OCI-LY1 (cell line): ENCODE measurements around the gene AQP1.

Source experiments
- H2AFZ ChIP-seq: fragments of 200-600 bp; sonication (generic), shearing (Covaris generic); 2 replicates; pipeline ENCODE4 v1.6.0; 2014; ENCODE audit warnings: antibody characterized with exemption, mild to moderate bottlenecking, low read length
- H3F3A ChIP-seq: fragments of 200-600 bp; sonication (generic), shearing (Covaris generic); 2 replicates; pipeline ENCODE4 v1.6.0; 2014; ENCODE audit warnings: mild to moderate bottlenecking, antibody characterized with exemption, low read length, moderate library complexity; ENCODE audit not compliant: insufficient read depth
- H3K27ac ChIP-seq: fragments of 200-600 bp; sonication (generic); 2 replicates; pipeline ENCODE4 v1.5.1; 2014; ENCODE audit warnings: low read length, mixed run types, mild to moderate bottlenecking, low read depth; ENCODE audit not compliant: poor library complexity, severe bottlenecking
- H3K27me3 ChIP-seq: fragments of 200-600 bp; sonication (generic); 2 replicates; pipeline ENCODE4 v1.6.0; 2014; ENCODE audit warnings: antibody characterized with exemption, mild to moderate bottlenecking, low read length, moderate library complexity; ENCODE audit not compliant: insufficient read depth
- H3K36me3 ChIP-seq: fragments of 200-600 bp; sonication (generic); 2 replicates; pipeline ENCODE4 v1.6.1; 2014; ENCODE audit warnings: mild to moderate bottlenecking, antibody characterized with exemption, low read length, moderate library complexity, mixed read lengths; ENCODE audit not compliant: insufficient read depth
- H3K4me1 ChIP-seq: fragments of 200-600 bp; sonication (generic); 2 replicates; pipeline ENCODE4 v1.5.1; 2014; ENCODE audit warnings: mild to moderate bottlenecking, low read length, moderate library complexity; ENCODE audit not compliant: insufficient read depth, severe bottlenecking
- H3K4me2 ChIP-seq: fragments of 200-600 bp; sonication (generic), shearing (Covaris generic); 2 replicates; pipeline ENCODE4 v1.6.1; 2014; ENCODE audit warnings: low read length
- H3K4me3 ChIP-seq: fragments of 200-600 bp; sonication (generic); 2 replicates; pipeline ENCODE4 v1.5.1; 2014; ENCODE audit warnings: low read length, low read depth, mild to moderate bottlenecking, mixed read lengths; ENCODE audit not compliant: poor library complexity, severe bottlenecking
- H3K79me2 ChIP-seq: fragments of 200-600 bp; shearing (Covaris generic); 2 replicates; pipeline ENCODE4 v1.6.1; 2016; ENCODE audit warnings: mixed run types, low read length, mixed read lengths; ENCODE audit not compliant: insufficient read depth
- H3K9ac ChIP-seq: fragments of 200-600 bp; sonication (generic), shearing (Covaris generic); 2 replicates; pipeline ENCODE4 v1.6.1; 2014; ENCODE audit warnings: mild to moderate bottlenecking, low read length, mixed read lengths
- H3K9me2 ChIP-seq: fragments of 200-600 bp; sonication (generic), shearing (Covaris generic); 2 replicates; pipeline ENCODE4 v1.6.1; 2014; ENCODE audit warnings: low read depth, mild to moderate bottlenecking, low read length, mixed read lengths
- H3K9me3 ChIP-seq: fragments of 200-600 bp; shearing (Covaris generic); 2 replicates; pipeline ENCODE4 v1.6.1; 2014; ENCODE audit warnings: low read length, mixed read lengths
- H4K20me1 ChIP-seq: fragments of 200-600 bp; sonication (generic), shearing (Covaris generic); 2 replicates; pipeline ENCODE4 v1.6.0; 2016; ENCODE audit warnings: mild to moderate bottlenecking, low read length; ENCODE audit not compliant: insufficient read depth
- EZH2 ChIP-seq: fragments of 200-600 bp; sonication (generic), shearing (Covaris generic); IDR thresholded peaks from 2 replicates; pipeline ENCODE4 v1.8.0; 2017; ENCODE audit warnings: borderline replicate concordance, mixed run types, mild to moderate bottlenecking, antibody characterized with exemption, low read length, moderate library complexity, mixed read lengths
- TF ChIP-seq, protein P1 (sequence below): fragments of 200-600 bp; sonication (generic), shearing (Covaris generic); IDR thresholded peaks from 2 replicates; pipeline ENCODE4 v1.5.1; 2017; ENCODE audit warnings: mild to moderate bottlenecking, antibody characterized with exemption, low read length, moderate library complexity, mixed read lengths

The AQP1 gene

DNA sequence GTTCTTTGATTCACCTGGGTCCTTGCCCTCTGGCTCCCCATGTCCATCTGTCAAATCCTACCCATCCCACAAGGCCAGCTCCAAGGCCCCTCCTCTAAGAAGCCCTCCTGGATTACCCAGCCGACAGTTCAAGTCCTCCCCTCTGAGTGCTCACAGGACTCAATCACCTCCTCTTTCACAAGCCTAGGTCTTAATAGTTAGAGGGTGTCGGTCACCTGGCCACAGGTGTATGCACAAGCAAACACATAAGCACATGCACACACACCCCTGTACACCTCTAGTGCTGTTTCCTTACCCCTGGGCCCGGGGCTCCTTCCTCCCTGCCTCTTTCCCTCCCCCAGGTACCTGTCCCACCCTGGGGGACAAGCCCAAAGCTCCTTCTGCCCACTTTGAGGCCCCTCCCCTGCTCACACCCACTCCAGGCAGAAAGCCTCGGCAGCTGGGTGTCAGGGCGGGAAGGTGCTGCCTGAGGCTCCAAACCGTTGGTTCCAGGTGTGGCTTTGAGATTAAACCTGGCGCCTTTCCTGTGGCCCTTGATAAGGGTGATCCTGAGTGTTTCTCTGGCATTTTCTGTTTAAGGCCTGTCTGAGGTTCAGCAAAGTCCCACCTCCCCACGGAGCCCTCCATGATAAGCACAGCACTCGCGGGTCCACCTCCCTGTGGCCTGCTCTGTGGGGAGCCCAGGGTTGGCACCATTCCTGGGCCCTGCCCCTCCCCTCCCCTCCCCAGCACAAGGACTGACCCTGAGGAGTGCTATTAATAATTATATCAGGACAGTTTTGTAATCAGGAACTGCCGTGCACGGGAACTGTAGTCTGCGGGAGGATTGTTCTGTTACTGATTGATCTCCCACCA, 14.6 kb upstream of the AQP1 start:
- no peaks in the 10 kb centered on the region for H3K9me2 ChIP-seq
- no peak overlapping the region for H3K27ac ChIP-seq
- H3K4me1 ChIP-seq, result no peaks in the 10 kb centered on the region
- H3K9me3 ChIP-seq, result no peaks in the 10 kb centered on the region
- H3K4me2 ChIP-seq, result no peak overlapping the region
- TF ChIP-seq, protein P1, sequence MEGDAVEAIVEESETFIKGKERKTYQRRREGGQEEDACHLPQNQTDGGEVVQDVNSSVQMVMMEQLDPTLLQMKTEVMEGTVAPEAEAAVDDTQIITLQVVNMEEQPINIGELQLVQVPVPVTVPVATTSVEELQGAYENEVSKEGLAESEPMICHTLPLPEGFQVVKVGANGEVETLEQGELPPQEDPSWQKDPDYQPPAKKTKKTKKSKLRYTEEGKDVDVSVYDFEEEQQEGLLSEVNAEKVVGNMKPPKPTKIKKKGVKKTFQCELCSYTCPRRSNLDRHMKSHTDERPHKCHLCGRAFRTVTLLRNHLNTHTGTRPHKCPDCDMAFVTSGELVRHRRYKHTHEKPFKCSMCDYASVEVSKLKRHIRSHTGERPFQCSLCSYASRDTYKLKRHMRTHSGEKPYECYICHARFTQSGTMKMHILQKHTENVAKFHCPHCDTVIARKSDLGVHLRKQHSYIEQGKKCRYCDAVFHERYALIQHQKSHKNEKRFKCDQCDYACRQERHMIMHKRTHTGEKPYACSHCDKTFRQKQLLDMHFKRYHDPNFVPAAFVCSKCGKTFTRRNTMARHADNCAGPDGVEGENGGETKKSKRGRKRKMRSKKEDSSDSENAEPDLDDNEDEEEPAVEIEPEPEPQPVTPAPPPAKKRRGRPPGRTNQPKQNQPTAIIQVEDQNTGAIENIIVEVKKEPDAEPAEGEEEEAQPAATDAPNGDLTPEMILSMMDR, result no peak
- TF ChIP-seq EZH2, result no peak
- no peaks in the 10 kb centered on the region for H3K79me2 ChIP-seq
- no peak overlapping the region for H2AFZ ChIP-seq
- H3K36me3 ChIP-seq, result no peaks in the 10 kb centered on the region
- H3F3A ChIP-seq, result no peaks in the 10 kb centered on the region
- no peaks in the 10 kb centered on the region for H3K27me3 ChIP-seq
- no peaks in the 10 kb centered on the region for H4K20me1 ChIP-seq
- no peak overlapping the region for H3K4me3 ChIP-seq
- H3K9ac ChIP-seq, result no peak overlapping the region

DNA sequence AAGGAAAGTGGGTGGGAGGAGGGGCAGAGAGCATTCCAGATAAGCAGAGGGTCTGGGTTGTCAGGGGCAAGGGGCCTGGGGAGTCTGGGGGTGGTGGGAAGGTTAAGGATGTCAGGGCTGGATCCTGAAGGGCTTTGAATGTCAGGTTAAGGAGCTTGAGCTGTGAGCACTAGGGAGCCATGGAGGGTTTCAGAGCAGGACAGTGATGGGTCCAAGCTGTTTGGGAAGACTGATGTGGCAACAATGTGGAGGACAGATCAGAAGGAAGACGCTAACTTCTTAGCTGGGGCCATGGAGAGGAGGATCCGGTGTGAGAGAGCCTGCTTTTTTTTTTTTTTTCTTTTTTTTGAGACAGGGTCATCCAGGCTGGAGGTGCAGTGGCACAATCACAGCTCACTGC, 13.9 kb upstream of the AQP1 start:
- no peaks in the 10 kb centered on the region for H4K20me1 ChIP-seq
- H3F3A ChIP-seq, result no peaks in the 10 kb centered on the region
- H3K9ac ChIP-seq, result no peak overlapping the region
- no peak overlapping the region for H3K27ac ChIP-seq
- no peak overlapping the region for H2AFZ ChIP-seq
- H3K9me3 ChIP-seq, result no peaks in the 10 kb centered on the region
- TF ChIP-seq EZH2, result no peak
- TF ChIP-seq, protein P1, result no peak
- no peak overlapping the region for H3K4me3 ChIP-seq
- H3K9me2 ChIP-seq, result no peaks in the 10 kb centered on the region
- H3K27me3 ChIP-seq, result no peaks in the 10 kb centered on the region
- no peaks in the 10 kb centered on the region for H3K79me2 ChIP-seq
- no peaks in the 10 kb centered on the region for H3K36me3 ChIP-seq
- no peak overlapping the region for H3K4me2 ChIP-seq
- H3K4me1 ChIP-seq, result no peaks in the 10 kb centered on the region

DNA sequence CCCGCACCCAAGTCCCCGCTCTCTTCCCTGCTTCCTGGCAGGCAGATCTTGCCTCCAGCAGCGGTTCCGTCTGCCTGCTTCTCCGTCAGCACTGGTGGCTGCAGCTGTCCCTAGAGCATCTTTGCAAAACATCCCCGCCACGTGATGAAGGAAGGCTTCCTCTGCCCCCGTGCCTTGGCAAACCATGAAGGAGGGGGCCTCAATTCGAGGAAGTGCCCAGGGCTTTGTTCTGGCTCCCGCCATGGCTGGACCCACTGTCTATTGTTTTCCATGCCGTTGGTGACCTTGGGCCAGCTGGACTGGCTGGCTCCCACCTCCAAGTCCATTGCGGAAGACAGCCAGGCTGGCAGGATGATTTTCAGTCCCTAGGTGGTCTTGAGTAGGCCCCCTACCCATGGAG, 13.2 kb upstream of the AQP1 start:
- Histone ChIP-seq H3K9me3 (no peaks in the 10 kb centered on the region), H3K4me3 (no peak overlapping the region), H3K4me1 (no peaks in the 10 kb centered on the region), H3K9me2 (no peaks in the 10 kb centered on the region), H3K4me2 (no peak overlapping the region), H3K79me2 (no peaks in the 10 kb centered on the region), H2AFZ (no peak overlapping the region), H3K27me3 (no peaks in the 10 kb centered on the region), H3K36me3 (no peaks in the 10 kb centered on the region), H3F3A (no peaks in the 10 kb centered on the region), H3K27ac (no peak overlapping the region), H4K20me1 (no peaks in the 10 kb centered on the region), H3K9ac (no peak overlapping the region)
- TF ChIP-seq, protein P1, result no peak
- TF ChIP-seq EZH2, result no peak
